Femur (tissue), 1 donor: ENCODE results near the gene MLLT6.

Experiments used
- DNase-seq: peaks from one replicate; pipeline ENCODE4 v3.0.0-alpha.2; 2017

MLLT6 gene

DNA sequence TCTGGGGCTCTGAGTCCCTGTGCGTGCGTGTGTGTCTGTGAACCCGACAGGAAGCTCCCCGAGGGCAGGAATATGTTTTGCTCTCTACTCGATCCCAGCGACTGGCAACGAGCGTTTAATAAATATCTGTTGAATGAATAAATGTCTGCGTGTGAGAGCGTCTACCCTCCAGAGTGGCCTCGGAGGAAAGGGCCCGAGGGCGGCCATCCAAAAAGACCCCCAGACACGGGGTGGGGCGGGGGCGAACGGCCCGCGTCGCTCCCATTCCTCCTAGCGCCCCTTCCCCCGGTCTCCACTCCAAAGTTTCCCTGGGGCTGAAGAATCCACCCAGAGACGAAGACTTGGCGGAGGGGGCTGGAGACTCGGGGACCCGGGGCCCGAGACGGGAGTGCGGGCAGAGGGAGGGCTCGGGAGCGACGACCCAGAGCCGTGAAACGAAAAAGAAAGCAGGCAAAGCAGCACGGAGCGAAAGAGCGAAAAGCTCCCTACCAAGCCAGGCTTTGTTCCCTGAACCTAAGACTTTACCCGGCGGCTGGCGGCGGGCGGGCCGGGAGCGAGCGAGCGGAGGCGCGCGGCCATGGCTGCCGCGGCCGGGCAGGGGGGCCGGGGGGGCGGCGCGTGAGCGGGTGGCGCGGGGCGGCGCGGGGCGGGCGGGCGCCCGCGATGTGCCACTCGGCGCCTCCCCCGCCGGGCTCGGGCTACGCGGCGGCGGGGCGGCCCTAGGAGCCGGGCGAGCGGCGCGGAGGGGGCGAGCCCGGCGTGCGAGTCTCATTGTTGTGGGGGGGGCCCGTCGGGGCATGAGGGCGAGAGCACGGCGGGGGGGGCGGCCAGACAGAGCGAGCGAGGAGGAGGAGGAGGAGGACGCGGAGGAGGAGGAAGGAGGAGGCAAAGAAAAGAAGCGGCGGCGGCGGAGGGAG, at the start of gene MLLT6:
Gene MLLT6, plus strand, starts transcription at position 668 of the 917 bp plus-strand sequence. CDS start 360 bp downstream, outside the sequence.
- DNase-seq, result peak; percentile 86

DNA sequence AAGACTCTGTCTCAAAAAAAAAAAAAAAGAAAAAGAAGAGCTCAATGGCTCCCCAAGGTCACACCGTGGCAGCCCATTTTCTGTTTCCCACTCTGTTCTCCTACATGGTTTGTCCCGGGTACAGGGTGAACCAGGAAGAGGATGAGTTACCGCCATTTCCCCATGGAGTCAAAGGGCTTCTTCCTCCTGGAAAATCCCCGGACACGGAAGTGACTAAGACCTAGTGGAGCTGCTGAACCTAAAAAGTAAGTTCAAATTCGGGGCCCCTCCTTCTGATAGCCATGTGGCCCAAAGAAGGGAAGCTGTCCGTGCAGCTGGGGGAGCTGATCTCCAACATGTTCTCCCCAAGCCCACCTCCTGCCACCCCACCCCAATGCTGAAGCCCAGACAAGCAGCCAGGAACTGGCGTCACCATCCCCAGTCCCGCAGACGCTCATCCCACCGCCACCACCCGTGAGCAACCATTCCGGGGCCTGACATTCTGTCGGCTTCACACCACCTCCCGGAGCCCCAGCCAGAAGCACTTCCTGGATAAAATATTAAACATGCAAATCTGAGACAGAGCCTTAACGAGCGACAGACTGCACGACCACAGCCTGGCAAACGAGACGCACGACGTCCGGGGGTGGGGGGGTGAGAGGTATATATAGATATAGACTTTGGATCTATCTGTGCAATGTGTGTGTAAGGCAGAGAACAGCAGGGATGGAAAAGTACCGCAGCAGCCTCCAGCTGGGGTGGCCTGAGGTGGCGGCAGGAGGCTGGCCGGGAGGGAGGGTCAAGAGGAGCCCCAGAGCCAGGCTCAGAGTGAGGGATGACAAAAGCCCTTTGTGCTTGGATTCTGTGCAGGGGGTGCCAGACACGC, 47.9 kb upstream of the MLLT6 start:
- DNase-seq, result no peak

DNA sequence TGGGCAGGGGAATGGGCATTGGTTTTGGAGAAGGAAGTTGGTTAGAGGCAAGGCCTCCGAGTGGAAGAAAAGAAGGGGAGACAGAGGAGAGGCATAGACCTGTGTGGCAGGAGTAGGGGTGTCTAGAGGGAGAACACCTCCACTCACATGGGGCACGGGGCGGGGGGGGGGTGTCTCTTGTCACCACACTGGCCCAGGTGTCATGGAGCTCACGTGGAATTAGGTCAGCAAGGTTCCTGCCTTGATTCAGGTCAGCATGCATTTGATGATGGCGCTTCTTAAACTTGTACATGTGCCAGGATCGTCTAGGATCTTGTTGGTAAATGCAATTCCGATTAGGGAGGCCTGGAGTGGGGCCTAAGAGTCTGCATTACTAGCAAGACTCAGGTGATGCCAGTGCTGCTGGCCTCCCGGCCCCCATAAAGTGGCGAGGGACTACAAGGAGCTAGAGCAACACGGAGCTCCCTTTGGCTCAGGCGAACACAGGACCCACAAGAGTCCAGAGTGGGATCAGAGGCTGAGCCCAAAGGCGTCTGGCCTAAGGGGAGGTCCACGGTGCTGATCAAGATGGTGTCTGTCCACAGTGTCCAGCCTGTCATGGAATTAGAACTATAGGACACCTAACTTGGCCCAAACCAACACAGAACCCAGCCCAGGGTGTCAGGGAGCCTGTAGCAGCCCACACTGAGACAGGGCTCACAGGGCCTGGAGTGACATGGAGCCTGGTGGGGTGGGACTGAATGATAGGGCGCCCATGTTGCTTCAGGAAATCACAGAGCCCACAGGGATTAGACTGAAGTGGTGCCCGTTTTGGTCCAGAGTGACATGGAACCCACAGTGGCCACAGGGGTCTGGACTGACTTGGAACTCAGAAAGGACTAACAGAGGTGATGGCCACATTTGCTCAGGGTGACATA, 47.0 kb upstream of the MLLT6 start:
- DNase-seq, result no peak

DNA sequence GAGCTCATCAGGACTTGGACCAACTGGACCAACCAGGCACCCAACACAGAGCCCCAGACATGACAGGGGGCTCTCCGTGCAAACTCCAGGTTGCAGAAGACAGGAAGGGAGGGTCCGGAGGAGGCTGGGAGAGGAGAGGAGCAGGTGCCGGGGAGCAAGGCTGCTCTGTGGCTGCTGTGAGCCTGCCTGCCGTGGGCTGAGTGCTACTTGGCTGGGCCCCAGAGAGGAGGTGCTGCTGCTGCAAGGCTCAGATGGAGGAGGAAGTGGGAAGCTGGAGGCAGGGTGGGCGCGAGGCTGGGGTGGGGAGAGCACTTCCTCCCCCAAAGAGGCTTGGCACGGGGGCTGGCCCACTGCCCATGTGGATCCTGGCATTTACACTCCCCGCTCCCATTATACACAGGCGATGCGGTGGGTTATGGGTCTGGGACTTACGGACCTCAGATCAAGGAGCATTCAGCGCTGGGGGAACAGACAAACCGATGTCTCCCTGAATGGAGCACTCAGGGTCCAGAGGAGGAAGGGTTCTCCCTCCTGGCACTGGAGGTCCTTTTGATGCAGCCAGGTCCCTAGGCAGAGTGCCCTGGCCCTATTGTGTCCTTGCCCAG, 46.2 kb upstream of the MLLT6 start:
- no peak for DNase-seq

DNA sequence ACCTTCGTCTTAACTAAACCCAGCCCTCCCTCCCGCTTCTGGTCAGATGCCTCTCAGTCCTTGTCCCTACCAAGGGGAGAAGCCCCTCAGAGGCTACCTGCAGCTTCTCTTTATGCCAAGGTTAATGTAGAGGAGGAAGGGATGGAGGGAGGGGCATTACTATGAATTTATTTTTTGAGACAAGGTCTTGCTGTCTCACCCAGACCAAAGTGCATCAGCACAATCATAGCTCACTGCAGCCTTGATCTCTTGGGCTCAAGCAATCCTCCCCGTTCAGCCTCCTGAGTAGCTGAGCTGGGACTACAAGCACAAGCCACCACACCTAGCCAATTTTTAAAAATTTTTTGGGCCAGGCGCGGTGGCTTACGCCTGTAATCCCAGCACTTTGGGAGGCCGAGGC, 45.7 kb upstream of the MLLT6 start:
- DNase-seq, result no peak

DNA sequence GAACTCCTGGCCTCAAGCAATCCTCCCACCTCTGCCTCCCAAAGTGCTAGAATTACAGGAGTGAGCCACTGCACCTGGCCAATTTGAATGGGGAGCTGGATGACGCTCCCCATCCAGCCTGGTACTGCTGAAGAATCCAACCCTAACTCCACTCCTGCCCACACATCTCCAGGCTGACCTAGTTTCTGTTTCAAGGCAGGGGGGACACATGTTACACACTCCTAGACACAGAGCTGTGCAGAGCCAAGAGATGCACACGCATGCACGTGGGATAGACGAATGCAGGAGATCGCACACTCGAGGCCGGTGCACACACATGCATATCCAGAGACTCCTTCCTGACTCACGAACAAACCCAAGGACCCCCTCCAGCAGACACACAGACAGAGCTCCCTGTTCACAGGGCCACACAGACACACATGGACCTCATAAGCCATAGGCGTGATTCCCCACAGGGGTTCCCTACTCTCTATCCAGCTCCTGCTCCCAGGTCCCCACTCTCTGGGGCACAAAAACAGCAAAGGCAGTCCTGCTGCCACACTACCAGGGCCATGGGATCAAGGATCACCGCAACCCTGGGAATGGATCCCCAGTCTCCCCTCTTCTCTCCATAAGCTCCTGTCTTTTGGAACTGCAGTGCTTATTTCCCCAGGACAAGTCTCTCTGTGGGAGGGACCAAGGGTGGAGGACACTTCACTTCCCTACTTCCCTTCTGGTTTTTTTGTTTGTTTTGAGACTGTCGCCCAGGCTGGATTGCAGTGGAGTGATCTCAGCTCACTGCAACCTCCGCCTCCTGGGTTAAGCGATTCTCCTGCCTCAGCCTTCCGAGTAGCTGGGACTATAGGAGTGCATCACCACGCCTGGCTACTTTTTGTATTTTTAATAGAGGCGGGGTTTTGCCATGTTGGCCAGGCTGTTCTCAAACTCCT, 44.7 kb upstream of the MLLT6 start:
- DNase-seq, result no peak

DNA sequence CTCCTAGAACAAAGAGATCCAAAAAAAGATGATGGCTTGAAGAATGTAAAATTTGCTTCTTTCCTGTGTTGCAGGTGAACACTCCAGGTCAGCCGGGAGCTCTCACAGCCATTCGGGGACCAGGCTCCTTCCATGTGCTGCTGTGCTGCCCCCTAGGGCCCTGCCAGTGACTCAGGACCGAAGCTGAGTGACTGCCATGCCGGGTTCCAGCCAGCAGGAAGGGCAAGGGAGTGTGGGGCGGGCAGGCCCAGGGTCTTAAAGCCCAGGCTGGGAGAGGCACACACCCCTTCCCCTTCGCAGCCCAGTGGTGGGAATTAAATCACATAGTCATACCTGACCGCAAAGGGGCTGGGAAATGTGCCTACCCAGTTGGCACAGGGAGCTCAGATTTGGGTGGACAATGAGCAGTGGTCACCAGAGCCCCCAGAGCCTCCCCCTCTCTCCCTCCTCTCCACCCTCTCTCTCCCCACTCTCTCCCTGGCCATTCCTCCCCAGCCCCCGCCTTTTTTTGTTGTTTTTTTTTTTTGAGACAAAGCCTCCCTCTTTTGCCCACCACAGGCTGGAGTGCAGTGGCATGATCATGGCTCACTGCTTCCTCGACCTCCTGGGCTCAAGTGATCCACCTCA, 41.8 kb upstream of the MLLT6 start:
- peak; percentile 52 for DNase-seq

DNA sequence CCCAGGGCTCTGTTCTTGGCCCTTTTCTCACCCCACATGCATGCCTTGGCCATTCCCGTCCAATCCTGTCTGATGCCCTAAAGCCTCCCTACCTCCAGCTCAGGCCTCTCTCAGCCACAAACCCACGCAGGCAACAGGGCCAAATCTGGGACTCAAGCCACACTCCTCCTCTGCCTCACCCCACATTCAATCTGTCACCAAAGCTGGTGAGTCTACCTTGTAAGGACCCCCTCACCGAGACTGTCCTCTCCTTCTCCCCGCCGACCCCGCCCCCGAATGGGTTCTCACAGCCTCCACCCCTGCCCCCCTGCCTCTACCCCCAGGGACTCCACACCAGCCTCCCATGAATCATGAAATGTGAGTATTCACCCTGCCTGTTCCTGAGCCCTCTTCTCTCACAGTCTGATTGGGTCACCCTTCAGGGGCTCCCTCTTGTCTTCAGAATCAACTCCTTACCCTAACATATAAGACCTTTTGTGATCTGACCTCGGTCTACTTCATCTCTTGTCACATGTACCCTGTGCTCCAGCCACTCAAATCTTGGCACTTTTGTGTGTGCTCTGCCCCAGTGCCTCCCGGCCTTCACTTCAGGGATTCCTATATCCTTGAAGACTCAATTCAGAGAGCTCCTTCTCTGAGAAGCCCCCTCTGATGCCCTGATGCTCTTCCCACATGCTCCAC, 41.0 kb upstream of the MLLT6 start:
- no peak for DNase-seq

DNA sequence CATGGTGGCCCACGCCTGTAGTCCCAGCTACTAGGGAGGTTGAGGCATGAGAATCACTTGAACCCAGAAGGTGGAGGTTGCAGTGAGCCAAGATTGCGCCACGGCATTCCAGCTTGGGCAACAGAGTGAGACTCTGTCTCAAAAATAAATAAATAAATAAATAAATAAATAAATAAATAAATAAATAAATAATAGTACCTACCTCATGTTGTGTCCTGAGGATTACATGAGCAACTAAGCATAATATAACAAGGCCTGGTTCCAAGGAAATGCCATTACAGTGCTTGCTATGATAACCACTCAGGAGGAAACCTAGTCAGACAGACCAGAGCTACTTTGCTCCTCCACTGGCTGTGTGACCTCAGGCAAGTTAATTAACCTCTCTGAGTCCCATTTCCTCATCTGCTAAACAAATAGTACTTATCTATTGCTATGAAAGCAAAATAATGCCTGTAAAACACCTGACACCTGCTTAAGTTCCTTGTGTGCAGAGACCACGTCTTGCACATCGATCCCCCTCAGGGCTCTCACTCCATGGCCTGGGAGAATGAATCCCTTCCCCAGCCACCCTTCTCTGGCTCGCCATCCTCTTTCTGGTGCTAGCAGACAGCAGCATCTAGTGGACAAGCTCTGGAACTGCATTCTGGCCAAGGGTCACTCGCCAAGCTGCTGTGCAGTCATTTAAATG, 37.8 kb upstream of the MLLT6 start:
- peak; percentile 77 for DNase-seq

DNA sequence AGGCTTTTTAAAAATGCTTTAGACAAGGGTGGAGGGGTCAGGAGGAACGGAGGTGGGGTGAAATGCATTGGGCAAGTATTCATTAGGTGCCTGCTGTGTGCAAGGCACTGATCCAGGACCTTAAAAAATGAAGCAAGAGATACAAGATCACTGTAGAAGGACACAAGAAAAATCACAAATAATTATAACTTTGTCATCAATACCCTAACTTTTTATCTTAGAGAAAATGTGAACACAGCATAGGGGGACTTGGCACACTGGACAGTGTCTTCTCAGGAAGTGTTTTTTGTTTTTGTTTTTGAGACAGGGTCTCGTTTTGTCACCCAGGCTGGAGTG, 37.3 kb upstream of the MLLT6 start:
- no peak for DNase-seq

DNA sequence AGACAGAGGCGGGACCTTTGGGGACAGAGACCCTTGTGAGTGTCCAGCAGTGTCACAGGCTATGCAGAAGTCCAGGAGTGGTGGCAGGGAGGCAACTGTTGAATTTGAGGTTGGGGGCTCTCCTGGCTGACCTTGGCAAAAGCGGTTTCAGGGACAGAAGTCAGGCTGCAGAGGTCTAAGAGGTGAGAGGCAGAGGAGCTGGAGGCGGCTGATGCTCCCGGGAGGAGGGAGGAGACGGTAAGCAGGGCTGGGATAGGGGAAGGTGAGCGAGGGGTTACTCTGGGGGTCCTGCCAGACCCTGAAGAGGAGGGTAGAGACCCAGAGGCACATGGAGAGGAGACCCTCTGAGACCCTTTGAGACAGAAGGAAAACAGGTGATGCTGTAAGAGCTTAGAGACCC, 35.6 kb upstream of the MLLT6 start:
- no peak for DNase-seq

DNA sequence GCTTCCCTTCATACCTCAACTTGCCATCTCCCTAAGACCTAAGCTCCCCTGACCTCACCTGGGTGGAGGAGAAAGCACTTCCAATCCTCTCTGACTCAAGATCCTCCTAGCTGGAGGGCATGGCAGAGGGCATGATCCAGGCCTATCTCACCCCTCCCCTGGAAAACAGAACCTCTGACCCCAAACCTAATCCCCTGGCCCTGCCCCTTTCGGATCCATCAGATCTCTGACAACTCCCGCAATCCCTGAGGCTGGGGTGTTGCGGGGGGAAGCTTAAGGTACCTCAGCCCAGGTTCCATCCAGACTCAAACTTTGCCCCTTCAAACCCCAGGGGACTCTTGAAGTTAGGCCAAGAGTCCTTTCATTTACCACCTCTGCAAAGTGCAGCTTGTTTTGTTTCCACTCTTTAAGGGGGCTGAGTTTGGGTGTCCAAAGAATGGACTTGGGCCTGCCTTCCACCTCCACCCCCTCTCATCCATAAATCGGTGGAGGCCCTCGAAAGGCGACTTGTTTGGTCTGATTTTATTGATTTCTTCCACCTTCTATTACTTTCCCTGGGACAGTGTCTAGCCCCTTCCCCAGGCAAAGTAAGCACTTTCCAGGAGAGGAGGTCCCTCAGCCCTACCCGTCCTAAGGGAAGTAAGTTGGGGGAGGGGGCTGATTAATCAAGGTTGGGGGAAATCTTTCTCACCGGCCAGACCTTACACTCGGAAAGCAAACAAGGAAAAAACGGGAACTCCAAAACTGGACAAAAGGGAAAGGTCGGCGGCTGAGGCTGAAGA, 32.9 kb upstream of the MLLT6 start:
- no peak for DNase-seq

DNA sequence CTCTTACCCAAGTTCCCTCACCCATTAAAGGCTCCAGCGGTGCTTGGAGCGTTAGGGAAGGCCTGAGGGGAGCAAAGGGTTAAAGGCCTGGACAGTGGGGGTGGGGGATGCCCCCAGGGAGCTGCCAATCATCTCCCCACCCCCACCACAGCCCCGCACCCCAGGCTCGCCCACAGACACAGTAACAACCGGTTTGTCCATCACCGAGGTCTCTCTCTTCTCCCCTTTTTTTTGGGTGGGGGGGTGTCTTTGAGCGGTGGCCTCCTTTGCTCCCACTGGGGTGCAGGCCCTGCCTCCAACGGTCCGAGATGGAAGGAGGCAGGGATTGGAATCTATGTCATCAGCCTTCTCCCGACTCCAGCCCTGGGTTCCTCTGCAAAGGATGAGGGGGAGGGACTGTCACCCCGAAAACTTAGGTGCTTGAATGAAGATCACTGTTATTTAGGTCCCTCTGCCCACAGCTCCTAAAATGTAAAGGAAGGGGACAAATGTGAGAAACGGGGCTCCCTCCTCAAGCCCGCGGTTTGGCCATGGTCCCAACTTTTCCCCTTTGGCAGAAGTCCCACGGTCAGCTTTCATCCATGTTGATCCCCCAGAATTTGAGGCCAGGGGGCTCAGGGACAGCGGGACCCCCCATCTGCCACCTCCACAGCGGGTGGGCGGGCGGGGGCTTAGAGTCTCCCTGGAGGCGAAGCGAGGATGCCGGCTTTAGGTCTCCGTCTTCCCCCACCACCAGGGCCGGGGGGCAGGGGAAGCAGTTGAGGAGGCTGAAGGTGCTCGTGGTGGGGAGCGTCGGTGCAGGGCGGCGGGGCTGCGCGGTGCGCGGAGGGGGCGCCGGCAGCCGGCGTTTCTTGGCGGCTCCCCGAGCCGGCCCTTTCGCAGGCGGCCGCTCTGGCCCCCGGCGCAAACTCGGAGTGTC, 32.0 kb upstream of the MLLT6 start:
- peak; percentile 40 for DNase-seq

DNA sequence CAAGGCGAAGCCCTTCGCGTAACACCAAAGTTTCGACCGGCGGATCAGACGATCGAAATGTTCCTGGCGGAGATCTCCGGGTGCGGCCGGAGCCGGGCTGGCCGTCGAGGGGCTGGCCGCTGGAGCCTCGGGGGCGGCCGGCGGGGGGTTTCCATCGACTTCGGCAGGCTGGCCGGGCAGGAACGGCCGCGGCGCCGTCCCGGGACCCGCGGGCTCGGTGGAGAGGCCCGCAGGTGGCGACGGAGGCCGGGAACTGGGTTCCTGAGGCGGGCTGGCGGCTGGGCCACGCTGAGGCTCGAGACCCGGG, 31.4 kb upstream of the MLLT6 start:
- DNase-seq, result peak; percentile 48

DNA sequence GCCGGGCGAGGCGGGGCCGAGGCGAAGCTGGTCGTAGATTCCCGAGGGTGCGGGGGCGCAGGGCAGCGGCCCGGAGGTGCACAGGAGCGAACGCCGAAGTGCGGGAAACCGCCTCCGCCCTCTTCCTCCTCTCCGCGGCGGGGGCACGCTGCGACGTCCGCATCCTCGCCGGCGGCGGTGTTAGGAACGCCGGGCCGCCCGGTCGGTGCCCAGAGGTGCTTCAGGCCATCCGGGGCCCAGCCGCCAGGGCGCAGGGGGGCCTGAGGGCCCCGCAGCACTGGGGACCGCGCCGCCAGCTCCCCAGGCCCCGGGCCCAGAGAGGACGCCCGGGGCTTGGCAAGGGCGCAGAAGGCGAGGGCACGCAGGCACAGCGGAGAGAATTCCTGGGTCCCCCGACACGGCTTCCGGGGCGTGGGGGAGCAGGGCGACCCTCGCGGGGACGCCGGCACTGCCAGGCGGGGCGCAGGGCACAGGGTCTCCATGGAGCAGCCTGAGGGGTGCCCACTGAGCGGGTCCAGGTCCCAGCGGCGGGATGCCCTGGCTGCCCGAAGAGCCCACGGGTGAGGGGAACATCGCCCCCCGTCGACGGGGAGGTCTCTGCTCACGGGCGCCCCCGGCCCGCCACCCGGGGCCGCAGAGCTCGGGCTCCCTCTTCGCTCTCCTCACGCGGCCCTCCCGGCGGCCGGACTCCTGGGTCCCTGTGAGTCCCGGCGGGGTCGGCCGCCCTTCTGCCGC, 30.9 kb upstream of the MLLT6 start:
- DNase-seq, result peak; percentile 35

DNA sequence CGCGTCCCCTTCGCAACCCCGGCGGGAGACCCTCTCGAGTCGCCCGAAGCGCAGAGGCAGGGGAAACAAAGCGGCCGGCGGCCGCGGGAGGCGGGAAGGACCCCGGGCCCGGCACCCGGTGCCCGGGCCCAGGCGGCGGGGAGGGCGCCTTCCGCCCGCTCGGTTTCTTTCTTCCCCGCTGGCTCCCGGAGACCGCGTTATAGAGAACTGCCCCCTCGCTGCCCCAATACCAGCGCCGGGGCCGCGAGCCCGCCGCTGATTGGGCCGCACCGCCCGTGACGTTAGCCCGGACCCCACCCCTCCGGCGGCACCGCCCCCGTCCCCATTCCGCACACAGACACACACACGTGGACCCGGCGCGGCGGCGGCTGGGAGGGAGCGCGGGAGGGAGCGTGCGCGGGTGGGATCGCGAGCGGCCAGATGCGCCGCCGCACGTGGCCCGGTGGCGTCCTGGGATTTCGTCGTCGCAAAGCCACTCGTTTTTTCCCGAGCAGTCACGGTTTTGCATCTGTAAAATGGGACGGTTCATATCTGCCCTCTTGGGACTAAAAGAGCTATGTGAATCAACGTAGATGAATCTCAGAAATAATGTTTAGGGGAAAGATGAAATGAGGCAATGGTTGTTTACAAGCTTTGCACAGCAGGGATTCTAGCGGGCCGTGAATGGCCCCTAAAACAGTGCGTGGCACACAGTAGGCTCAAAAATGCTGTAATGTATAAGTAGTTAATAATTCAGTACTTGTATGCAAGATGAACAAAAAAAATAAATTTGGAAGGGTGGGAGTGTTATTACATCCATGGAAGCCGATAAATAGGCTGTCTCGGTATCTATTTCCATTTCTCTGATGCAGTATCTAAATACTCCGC, 30.1 kb upstream of the MLLT6 start, which contains the start of gene EPOP:
Gene EPOP, minus strand, starts transcription at position 209 of the 867 bp plus-strand sequence. CDS start 462 bp downstream, outside the sequence.
- peak; percentile 89 for DNase-seq
